Parathyroid adenoma (tissue), 2 donors: ENCODE data around the gene RAG1.

Experiments
- H2AFZ ChIP-seq: fragments of 300-600 bp; sonication (generic); one replicate; pipeline ENCODE4 v1.7.0; 2017; ENCODE audit warnings: antibody characterized with exemption, mild to moderate bottlenecking
- H3K27ac ChIP-seq: fragments of 300-600 bp; sonication (generic); one replicate; pipeline ENCODE4 v1.7.0; 2017
- H3K27me3 ChIP-seq: fragments of 300-600 bp; sonication (generic); one replicate; pipeline ENCODE4 v1.7.0; 2017; ENCODE audit warnings: low read length; ENCODE audit not compliant: control insufficient read depth, insufficient read depth
- H3K36me3 ChIP-seq: fragments of 300-600 bp; sonication (generic); one replicate; pipeline ENCODE4 v1.7.0; 2017; ENCODE audit warnings: low read length; ENCODE audit not compliant: control insufficient read depth, insufficient read depth
- H3K4me1 ChIP-seq: fragments of 300-600 bp; sonication (generic); one replicate; pipeline ENCODE4 v1.7.0; 2017; ENCODE audit warnings: control low read depth
- H3K4me2 ChIP-seq: fragments of 300-600 bp; sonication (generic); one replicate; pipeline ENCODE4 v1.7.0; 2017; ENCODE audit warnings: low read length
- H3K4me3 ChIP-seq: fragments of 300-600 bp; sonication (generic); one replicate; pipeline ENCODE4 v1.7.0; 2017; ENCODE audit warnings: low read depth, low read length
- H3K79me2 ChIP-seq: fragments of 300-600 bp; sonication (generic); one replicate; pipeline ENCODE4 v1.7.0; 2017; ENCODE audit warnings: control low read depth
- H3K9ac ChIP-seq: fragments of 300-600 bp; sonication (generic); one replicate; pipeline ENCODE4 v1.7.0; 2017; ENCODE audit warnings: mild to moderate bottlenecking
- H3K9me3 ChIP-seq: fragments of 300-600 bp; sonication (generic); one replicate; pipeline ENCODE4 v1.7.0; 2017; ENCODE audit warnings: low read length; ENCODE audit not compliant: control insufficient read depth
- CTCF ChIP-seq: fragments of 300-600 bp; sonication (generic); IDR thresholded peaks from one replicate; pipeline ENCODE4 v1.7.0; 2017; ENCODE audit warnings: antibody characterized with exemption, mild to moderate bottlenecking
- donor health status: primary hyperparathyroidism.

The RAG1 gene

GRCh38 chr11:36605221-36606216, 37.7 kb downstream of the RAG1 start:
- Histone ChIP-seq H3K4me3 (no peak overlapping the region), H3K79me2 (peaks cover 4% of the 10 kb centered on the region), H3K27me3 (no peaks in the 10 kb centered on the region), H3K9ac (no peak overlapping the region), H3K4me1 (no peaks in the 10 kb centered on the region), H3K4me2 (no peak overlapping the region), H2AFZ (no peak overlapping the region), H3K36me3 (no peaks in the 10 kb centered on the region), H3K27ac (no peak overlapping the region), H3K9me3 (no peaks in the 10 kb centered on the region)
- no peak for TF ChIP-seq CTCF

GRCh38 chr11:36608491-36609199, 40.8 kb downstream of the RAG1 start:
- Histone ChIP-seq H3K36me3 (no peaks in the 10 kb centered on the region), H3K27ac (no peak overlapping the region), H3K4me2 (no peak overlapping the region), H3K4me1 (no peaks in the 10 kb centered on the region), H3K9ac (no peak overlapping the region), H3K9me3 (no peaks in the 10 kb centered on the region), H3K27me3 (no peaks in the 10 kb centered on the region), H3K4me3 (no peak overlapping the region), H3K79me2 (no peaks in the 10 kb centered on the region), H2AFZ (no peak overlapping the region)
- no peak for TF ChIP-seq CTCF

GRCh38 chr11:36609383-36609782, 41.6 kb downstream of the RAG1 start:
- Histone ChIP-seq H3K9ac (no peak overlapping the region), H3K79me2 (no peaks in the 10 kb centered on the region), H3K27ac (no peak overlapping the region), H3K4me3 (no peak overlapping the region), H3K36me3 (no peaks in the 10 kb centered on the region), H3K27me3 (no peaks in the 10 kb centered on the region), H3K4me2 (no peak overlapping the region), H3K4me1 (no peaks in the 10 kb centered on the region), H2AFZ (no peak overlapping the region), H3K9me3 (no peaks in the 10 kb centered on the region)
- no peak for TF ChIP-seq CTCF

GRCh38 chr11:36615826-36616225, 48.0 kb downstream of the RAG1 start:
- H3K4me3 ChIP-seq: no peak overlapping the region
- no peaks in the 10 kb centered on the region for H3K27me3 ChIP-seq
- H3K9me3 ChIP-seq: no peaks in the 10 kb centered on the region
- H3K4me1 ChIP-seq: no peaks in the 10 kb centered on the region
- H3K79me2 ChIP-seq: no peaks in the 10 kb centered on the region
- H2AFZ ChIP-seq: no peak overlapping the region
- no peak for TF ChIP-seq CTCF
- H3K27ac ChIP-seq: no peak overlapping the region
- H3K9ac ChIP-seq: no peak overlapping the region
- H3K4me2 ChIP-seq: no peak overlapping the region
- no peaks in the 10 kb centered on the region for H3K36me3 ChIP-seq
